Naive B cell (primary cell): ENCODE measurements around the gene OR2A12. TPM values are rescaled to one million over a fixed set of nuclear protein-coding genes. Genes with fewer than 3 reads are reported as not detected.

ENCODE experiments used
- ATAC-seq, 2 donors: fragments of 150-1000 bp; cut with Tn5 transposase; 2 replicates each; pipeline ENCODE4 v1.10.0; 2021; ENCODE audit warnings: low read depth in 2 of 2, mild to moderate bottlenecking in 2 of 2, moderate library complexity in 2 of 2
- DNase-seq: peaks from one replicate; pipeline ENCODE4 v3.0.0; 2022
- H3K27ac Mint-ChIP-seq, 6 donors: one replicate each; pipeline ENCODE4 v1.8.0; 2020 to 2022; ENCODE audit warnings: mild to moderate bottlenecking in 6 of 6, mixed read lengths in 6 of 6, moderate library complexity in 5 of 6, inconsistent platforms in 2 of 6
- H3K27me3 Mint-ChIP-seq, 3 donors: one replicate each; pipeline ENCODE4 v1.8.0; 2021 to 2022; ENCODE audit warnings: mixed read lengths in 3 of 3, mild to moderate bottlenecking in 1 of 3
- H3K36me3 Mint-ChIP-seq, 2 donors: one replicate each; pipeline ENCODE4 v1.8.0; 2020 to 2022; ENCODE audit warnings: mixed read lengths in 2 of 2, inconsistent platforms in 1 of 2, mild to moderate bottlenecking in 1 of 2
- H3K4me1 Mint-ChIP-seq, 3 donors: one replicate each; pipeline ENCODE4 v1.8.0; 2020 to 2022; ENCODE audit warnings: mixed read lengths in 3 of 3, inconsistent platforms in 1 of 3, mild to moderate bottlenecking in 1 of 3, moderate library complexity in 1 of 3
- H3K4me3 Mint-ChIP-seq, 8 donors: one replicate each; pipeline ENCODE4 v1.8.0; 2020 to 2022; ENCODE audit warnings: mild to moderate bottlenecking in 8 of 8, mixed read lengths in 8 of 8, moderate library complexity in 8 of 8, inconsistent platforms in 2 of 8
- H3K9me3 Mint-ChIP-seq, 7 donors: one replicate each; pipeline ENCODE4 v1.8.0; 2020 to 2022; ENCODE audit warnings: mixed read lengths in 7 of 7, mild to moderate bottlenecking in 5 of 7, inconsistent platforms in 2 of 7, moderate library complexity in 1 of 7
- polyA plus RNA-seq, 6 donors: library from polyadenylated mRNA; unstranded; fragments of 300-500 nt; fragmentation: Illumina TruSeq; gene quantifications; one replicate each; pipeline ENCODE4 v1.2.3, GENCODE V29; 2021; ENCODE audit warnings: low read depth in 6 of 6

The OR2A12 gene
- polyA plus RNA-seq, 6 donors from 2014 or later, result not detected

DNA sequence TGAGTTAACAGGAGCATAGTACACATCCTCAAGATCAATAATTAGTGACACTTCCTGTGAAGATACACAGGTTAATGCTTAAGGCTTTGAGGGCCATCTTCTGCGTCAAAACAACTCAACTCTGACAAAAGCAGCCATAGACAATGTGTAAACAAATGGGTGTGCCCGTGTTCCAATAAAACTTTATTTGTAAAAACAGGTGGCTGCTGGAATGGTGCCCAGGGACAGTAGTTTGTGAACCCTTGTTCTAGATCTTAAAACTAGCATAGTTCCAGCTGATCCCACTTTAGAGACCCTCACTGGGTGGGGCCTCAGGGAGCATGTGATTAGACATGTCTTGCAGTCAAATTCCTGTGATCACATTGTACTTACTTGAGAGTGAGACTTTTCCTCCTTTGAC lies 44.7 kb downstream of the OR2A12 start:
- Mint-ChIP-seq H3K36me3 (no peaks in the 10 kb centered on the region), H3K4me3 (no peak overlapping the region), H3K27ac (no peak overlapping the region), H3K4me1 (no peaks in the 10 kb centered on the region), H3K9me3 (peaks cover 0 to 1% (median 0%) of the 10 kb centered on the region in 7 donors), H3K27me3 (peaks cover 8 to 15% (median 12%) of the 10 kb centered on the region in 3 donors)
- DNase-seq (no peak), ATAC-seq (no peak)

DNA sequence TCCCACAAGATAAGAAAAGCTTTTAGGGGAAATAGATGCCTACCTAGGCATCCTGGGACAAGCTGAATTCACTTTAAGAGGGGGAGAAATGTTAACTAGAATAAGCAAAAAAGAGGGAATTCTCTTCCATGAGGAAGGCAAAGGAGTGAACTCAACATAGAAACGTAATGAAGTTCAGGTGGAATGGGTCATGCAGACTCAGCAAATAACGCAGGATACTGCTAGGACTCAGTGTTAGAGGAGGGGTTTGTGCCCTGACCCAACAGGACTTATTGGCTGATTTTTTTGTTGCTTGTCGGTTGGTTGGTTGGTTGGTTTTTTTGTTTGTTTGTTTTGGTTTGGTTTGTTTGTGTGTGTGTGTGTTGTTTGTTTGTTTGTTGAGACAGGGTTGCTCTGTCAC lies 46.2 kb downstream of the OR2A12 start:
- no peaks in the 10 kb centered on the region for H3K36me3 Mint-ChIP-seq
- no peak overlapping the region for H3K4me3 Mint-ChIP-seq
- peaks cover 8 to 18% (median 18%) of the 10 kb centered on the region in 3 donors for H3K27me3 Mint-ChIP-seq
- H3K27ac Mint-ChIP-seq, result no peak overlapping the region
- ATAC-seq, result no peak
- peaks cover 0 to 1% (median 0%) of the 10 kb centered on the region in 7 donors for H3K9me3 Mint-ChIP-seq
- no peak for DNase-seq
- H3K4me1 Mint-ChIP-seq, result no peaks in the 10 kb centered on the region

GRCh38 chr7:144133307-144133706 lies 47.2 kb downstream of the OR2A12 start:
- no peaks in the 10 kb centered on the region for H3K36me3 Mint-ChIP-seq
- no peaks in the 10 kb centered on the region for H3K4me1 Mint-ChIP-seq
- DNase-seq (no peak), ATAC-seq (no peak)
- no peak overlapping the region for H3K27ac Mint-ChIP-seq
- H3K4me3 Mint-ChIP-seq, result no peak overlapping the region
- peaks cover 0 to 1% (median 0%) of the 10 kb centered on the region in 7 donors for H3K9me3 Mint-ChIP-seq
- H3K27me3 Mint-ChIP-seq, result peaks cover 5 to 18% (median 18%) of the 10 kb centered on the region in 3 donors

DNA sequence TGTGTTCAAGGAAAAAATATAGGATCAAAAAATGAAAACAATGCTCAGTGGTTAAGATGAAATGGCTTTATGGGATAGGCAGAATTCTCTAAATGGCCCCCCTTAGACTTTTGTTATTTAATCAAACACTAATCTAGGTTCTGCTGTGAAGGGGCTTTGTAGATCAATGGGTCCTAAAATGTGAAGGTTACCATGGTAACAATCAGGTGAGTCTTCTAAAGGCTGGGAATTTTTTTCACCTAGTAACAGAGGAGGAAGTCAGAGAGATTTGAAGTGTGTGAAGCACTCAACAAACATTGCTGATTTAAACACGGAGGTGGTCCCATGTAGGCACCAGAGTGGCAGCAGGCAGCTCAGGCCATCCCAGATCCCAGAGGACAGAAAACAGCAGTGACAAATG lies 48.0 kb downstream of the OR2A12 start:
- Mint-ChIP-seq H3K36me3 (no peaks in the 10 kb centered on the region), H3K4me1 (no peaks in the 10 kb centered on the region), H3K4me3 (no peak overlapping the region), H3K27me3 (peaks cover 3 to 17% (median 16%) of the 10 kb centered on the region in 3 donors), H3K27ac (no peak overlapping the region), H3K9me3 (peaks cover 0 to 1% (median 0%) of the 10 kb centered on the region in 7 donors)
- no peak for ATAC-seq
- no peak for DNase-seq

GRCh38 chr7:144137501-144137900 lies 51.4 kb downstream of the OR2A12 start:
- Mint-ChIP-seq H3K9me3 (peaks cover 0 to 2% (median 0%) of the 10 kb centered on the region in 7 donors), H3K4me1 (no peaks in the 10 kb centered on the region), H3K27ac (no peak overlapping the region), H3K36me3 (no peaks in the 10 kb centered on the region), H3K4me3 (no peak overlapping the region), H3K27me3 (peaks cover 0 to 15% (median 15%) of the 10 kb centered on the region in 3 donors)
- DNase-seq (no peak), ATAC-seq (no peak)

DNA sequence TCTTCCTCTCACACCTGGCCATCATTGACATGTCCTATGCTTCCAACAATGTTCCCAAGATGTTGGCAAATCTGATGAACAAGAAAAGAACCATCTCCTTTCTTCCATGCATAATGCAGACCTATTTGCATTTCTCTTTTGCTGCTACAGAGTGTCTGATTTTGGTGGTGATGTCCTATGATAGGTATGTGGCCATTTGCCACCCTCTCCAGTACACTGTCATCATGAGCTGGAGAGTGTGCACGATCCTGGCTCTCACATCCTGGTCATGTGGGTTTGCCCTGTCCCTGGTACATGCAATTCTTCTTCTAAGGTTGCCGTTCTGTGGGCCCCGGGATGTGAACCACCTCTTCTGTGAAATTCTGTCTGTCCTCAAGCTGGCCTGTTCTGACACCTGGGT lies 56.1 kb downstream of the OR2A12 start:
- Mint-ChIP-seq H3K36me3 (peaks cover 0 to 8% of the 10 kb centered on the region in 2 donors), H3K27me3 (peaks cover 0 to 22% (median 17%) of the 10 kb centered on the region in 3 donors), H3K4me1 (no peaks in the 10 kb centered on the region), H3K9me3 (peaks cover 6 to 34% (median 10%) of the 10 kb centered on the region in 7 donors), H3K4me3 (no peak overlapping the region), H3K27ac (peak overlapping the region in 1 of 6 donors; percentile 0)
- no peak for DNase-seq
- no peak for ATAC-seq

DNA sequence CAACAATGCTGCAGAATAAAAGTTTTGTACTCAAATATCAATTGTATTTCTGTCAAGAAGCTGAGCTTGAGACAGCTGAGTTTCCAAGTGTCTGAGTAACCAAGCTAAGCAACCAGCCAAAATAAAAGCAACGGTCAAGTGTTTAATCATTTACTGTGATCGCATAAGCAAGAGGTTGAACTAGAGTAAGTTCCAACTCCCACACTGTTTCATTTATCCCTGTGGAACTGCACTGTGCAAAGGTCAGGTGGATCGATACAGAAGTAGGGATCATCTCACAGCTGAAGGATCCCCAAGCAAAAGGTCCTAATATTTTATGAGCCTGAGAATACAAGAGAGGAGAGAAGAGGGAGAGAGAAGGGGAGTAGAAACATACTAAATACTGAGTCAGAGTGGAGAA lies 58.3 kb downstream of the OR2A12 start:
- H3K27ac Mint-ChIP-seq, result no peak overlapping the region
- no peak for ATAC-seq
- no peak for DNase-seq
- peaks cover 10 to 29% of the 10 kb centered on the region in 2 donors for H3K36me3 Mint-ChIP-seq
- peaks cover 21 to 55% (median 30%) of the 10 kb centered on the region in 7 donors for H3K9me3 Mint-ChIP-seq
- no peaks in the 10 kb centered on the region for H3K4me1 Mint-ChIP-seq
- peaks cover 0 to 37% (median 23%) of the 10 kb centered on the region in 3 donors for H3K27me3 Mint-ChIP-seq
- no peak overlapping the region for H3K4me3 Mint-ChIP-seq

GRCh38 chr7:144148224-144148827 lies 62.2 kb downstream of the OR2A12 start:
- no peak overlapping the region for H3K4me3 Mint-ChIP-seq
- no peak for ATAC-seq
- H3K9me3 Mint-ChIP-seq, result peaks cover 21 to 77% (median 48%) of the 10 kb centered on the region in 7 donors
- peaks cover 16 to 31% (median 26%) of the 10 kb centered on the region in 3 donors for H3K27me3 Mint-ChIP-seq
- H3K4me1 Mint-ChIP-seq, result no peaks in the 10 kb centered on the region
- DNase-seq, result no peak
- no peak overlapping the region for H3K27ac Mint-ChIP-seq
- peaks cover 16 to 38% of the 10 kb centered on the region in 2 donors for H3K36me3 Mint-ChIP-seq

Other genes with a start within 250 kb of the OR2A12 start
- 10 to 100 TPM in 1 of 6 donors, 1 to 10 TPM in 5; 6.3 to 16.9 (median 8.5) TPM for gene TCAF1, start 184.1 kb upstream of the OR2A12 start, polyA plus RNA-seq
- gene OR2F2, start 151.0 kb upstream of the OR2A12 start, polyA plus RNA-seq, result not detected
- not detected for gene OR2F1, start 131.4 kb upstream of the OR2A12 start, polyA plus RNA-seq
- not detected for gene OR6B1, start 86.0 kb upstream of the OR2A12 start, polyA plus RNA-seq
- gene OR2A5, start 37.3 kb upstream of the OR2A12 start, polyA plus RNA-seq, result not detected
- gene OR2A25, start 16.5 kb upstream of the OR2A12 start, polyA plus RNA-seq, result not detected
- not detected for gene OR2A2, start 23.3 kb downstream of the OR2A12 start, polyA plus RNA-seq
- not detected for gene OR2A14, start 36.9 kb downstream of the OR2A12 start, polyA plus RNA-seq
- under 1 TPM in 1 of 6 donors, not detected in 5; 0.13 TPM for gene CTAGE4, start 97.2 kb downstream of the OR2A12 start, polyA plus RNA-seq
- 1 to 10 TPM; 2.8 to 5.7 (median 4.3) TPM for gene ARHGEF35, start 109.6 kb downstream of the OR2A12 start, polyA plus RNA-seq
- under 1 TPM in 1 of 6 donors, not detected in 5; 0.97 TPM for gene OR2A42, start 153.3 kb downstream of the OR2A12 start, polyA plus RNA-seq
- 1 to 10 TPM in 2 of 6 donors, under 1 TPM in 3, not detected in 1; 0.47 to 1.4 (median 0.86) TPM for gene OR2A7, start 178.5 kb downstream of the OR2A12 start, polyA plus RNA-seq
- 1 to 10 TPM in 1 of 6 donors, under 1 TPM in 3, not detected in 2; 0.22 to 1.2 (median 0.60) TPM for gene CTAGE8, start 183.0 kb downstream of the OR2A12 start, polyA plus RNA-seq
- gene OR2A1, start 226.1 kb downstream of the OR2A12 start, polyA plus RNA-seq, result 1 to 10 TPM in 1 of 6 donors, under 1 TPM in 1, not detected in 4; 0.21 to 1.5 TPM